Loucy (cell line): ENCODE results near the gene LGR4.

Experiments used
- CTCF ChIP-seq: fragments of 200-600 bp; sonication (generic); conservative IDR thresholded peaks from 2 replicates; pipeline ENCODE4 v1.5.1; 2014; ENCODE audit warnings: mild to moderate bottlenecking, antibody characterized with exemption, low read length
- EZH2phosphoT487 ChIP-seq: fragments of 200-600 bp; IDR thresholded peaks from 2 replicates; pipeline ENCODE4 v1.6.1; 2018; ENCODE audit warnings: antibody characterized with exemption, mild to moderate bottlenecking, moderate library complexity, borderline replicate concordance

- TF ChIP-seq CTCF (no peak), EZH2phosphoT487 (no peak)
These were observed 97.2 kb downstream of the LGR4 start for GRCh38 chr11:27375370-27375769.
